Left kidney (tissue), 2 donors: ENCODE data around the gene FBXL16. TPM values are rescaled to one million over a fixed set of nuclear protein-coding genes. Genes with fewer than 3 reads are reported as not detected.
A peak's percentile ranks its signal among the peaks of the same experiment; 100 is the strongest.
"Not testable (repeated sequence)": the region's sequence is repeated elsewhere in the genome, so short reads cannot be mapped to it uniquely, and the experiment has no call there.

Source experiments
- DNase-seq: peaks from one replicate; pipeline ENCODE4 v3.0.0-alpha.2; 2013
- polyA plus RNA-seq: library from polyadenylated mRNA; unstranded; fragments of 120-200 nt; gene quantifications from one replicate; pipeline ENCODE4 v1.2.1, GENCODE V29; 2013; ENCODE audit not compliant: insufficient read length

Gene FBXL16
- polyA plus RNA-seq, 1 donor, result 0.75 TPM

GRCh38 chr16:692356-693108 is 13.1 kb downstream of the FBXL16 start:
- no peak for DNase-seq

DNA sequence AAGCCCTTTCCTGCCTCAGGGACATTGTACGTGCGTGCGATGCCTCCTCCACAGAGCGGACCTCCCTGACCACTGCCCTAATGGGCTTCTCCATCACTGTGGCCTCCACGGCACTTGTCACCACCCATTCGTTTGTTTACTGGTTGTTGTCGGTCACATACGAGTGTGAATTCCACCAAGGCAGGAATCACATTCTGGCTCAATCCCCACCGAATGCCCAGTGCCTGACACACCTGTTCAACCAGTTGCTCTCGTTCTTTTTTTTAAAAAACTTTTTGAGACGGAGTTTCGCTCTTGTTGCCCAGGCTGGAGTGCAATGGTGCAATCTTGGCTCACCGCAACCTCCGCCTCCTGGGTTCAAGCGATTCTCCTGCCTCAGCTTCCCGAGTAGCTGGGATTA is 14.4 kb downstream of the FBXL16 start:
- not testable (repeated sequence) for DNase-seq

DNA sequence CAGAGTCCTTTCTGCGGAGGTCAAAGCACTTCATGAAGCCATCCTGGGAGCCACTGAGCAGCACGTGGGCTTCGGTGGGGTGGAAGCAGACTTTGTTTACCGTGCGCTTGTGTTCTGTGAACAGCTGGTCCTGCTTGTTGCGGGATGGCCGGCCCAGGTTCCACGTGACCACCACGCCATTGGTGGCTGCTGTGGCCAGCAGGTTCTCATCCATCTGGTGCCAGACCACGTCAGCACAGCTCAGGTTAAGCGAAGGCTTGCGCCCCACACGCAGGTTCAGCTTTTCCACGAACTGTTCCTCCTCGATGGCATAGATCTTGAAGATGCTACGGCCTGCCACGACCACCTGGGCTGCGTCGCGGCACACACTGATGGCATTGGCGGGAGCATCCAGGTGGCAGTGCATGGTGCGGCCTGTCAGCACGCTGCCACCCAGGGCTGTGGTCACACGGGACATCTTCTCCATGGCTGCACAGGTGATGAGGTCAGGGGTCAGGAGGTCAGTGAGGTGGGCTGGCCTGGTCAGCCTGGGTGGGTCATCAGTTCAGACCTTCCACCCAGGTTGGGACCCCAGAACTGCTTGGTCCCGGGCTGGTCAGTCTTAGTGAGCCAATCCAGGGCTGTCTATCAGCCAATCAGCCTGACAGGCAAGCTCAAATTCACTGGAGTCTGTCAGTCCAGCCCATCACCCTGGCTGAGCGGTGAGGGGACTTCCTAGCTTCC is 16.3 kb downstream of the FBXL16 start:
- no peak for DNase-seq

- no peak for DNase-seq
Measured at GRCh38 chr16:687499-687898, 18.1 kb downstream of the FBXL16 start.

- no peak for DNase-seq
Measured at GRCh38 chr16:686459-687260, 18.9 kb downstream of the FBXL16 start.

DNA sequence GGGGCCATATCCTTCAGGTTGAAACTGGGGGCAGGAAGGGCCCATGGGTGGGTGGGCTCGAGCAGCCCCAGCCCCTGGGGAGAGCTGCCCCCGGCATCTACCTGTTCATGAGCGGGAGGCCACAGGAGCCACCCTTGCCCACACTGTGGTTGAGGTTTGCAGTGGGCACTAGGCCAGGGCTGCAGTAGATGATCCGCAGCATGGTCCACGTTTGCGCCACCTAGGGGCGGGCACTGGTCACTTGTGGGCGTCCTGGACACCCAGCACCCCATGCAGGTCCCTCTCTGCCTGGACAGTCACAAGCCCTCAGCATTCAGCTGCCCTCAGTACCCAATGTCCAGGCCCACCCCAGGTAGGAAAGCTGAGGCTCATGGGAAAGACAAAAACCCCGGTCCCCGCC is 19.6 kb downstream of the FBXL16 start:
- no peak for DNase-seq

DNA sequence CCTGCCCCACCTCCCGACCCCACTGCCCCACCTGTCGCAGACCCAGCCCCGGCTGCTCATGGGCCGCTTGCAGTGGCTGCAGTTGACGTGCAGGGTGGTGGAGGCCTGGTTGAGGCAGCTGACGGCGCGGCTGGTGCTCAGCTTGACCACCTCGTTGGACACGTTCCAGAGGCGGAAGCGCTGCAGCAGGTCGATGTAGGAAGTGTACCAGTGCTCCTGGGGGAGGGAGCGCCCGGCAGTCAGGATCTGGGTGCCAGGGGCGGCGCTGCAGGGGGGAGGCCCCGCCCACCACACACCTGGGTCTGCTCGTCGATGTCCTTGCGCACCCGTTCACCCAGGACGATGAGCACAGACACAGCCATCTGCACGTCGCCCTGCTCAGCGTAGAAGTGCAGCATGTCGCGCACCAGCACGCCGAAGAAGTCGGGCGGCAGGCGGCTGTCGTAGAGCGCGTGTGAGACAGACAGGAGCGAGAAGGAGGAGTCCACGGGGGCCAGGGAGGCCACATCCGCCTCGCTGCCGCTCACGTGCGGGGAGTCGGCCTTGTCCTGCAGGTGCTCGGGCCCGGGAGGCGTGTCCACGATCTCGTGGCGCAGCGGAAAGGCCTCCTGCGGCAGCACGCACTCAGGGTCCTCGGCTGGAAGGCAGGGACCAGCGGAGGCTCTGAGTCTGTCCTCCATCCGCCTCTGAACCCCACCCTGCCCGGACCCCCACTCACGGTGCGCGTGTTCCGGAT is 20.5 kb downstream of the FBXL16 start:
- DNase-seq, result no peak

DNA sequence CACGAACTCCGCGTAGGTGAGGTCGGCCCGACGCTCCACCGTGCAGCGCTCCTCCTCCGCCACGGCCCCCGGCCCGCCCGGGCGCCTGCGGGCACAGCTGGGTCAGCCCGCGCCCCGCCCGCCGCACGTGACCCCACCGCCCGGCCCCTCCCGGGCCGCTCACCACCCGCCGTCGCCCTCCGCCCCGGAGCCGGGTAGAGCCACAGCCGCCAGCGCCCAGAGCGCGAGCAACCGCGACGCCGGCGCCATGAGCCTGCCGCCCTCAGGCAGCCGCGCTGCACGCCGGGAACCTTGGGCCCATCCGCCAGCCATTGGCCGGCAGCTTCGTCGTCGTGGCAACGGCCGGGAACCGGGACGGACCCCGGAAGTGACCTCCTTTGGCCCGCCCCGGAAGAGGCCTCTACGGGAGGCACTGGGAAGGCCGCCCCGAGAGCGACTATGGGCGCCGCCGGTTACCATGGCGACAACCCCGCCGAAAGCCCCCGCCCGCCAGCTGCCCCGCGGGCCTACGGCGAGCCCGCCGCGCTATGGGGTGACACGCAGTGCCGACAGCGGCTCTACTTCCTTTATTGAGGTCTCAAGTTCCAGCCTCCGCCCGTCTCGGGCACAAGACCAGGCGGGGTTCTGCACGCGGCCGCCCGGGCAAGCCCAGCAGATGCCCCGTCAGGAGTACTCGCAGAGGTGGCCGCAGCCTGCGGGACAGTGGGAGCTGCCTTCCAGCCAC is 21.4 kb downstream of the FBXL16 start, which contains the start of gene JMJD8:
Gene JMJD8, minus strand, starts transcription at position 264 of the 724 bp plus-strand sequence. Its CDS starts 15 bp downstream, at position 249.
- peak; percentile 93 for DNase-seq

- no peak for DNase-seq
Measured at GRCh38 chr16:683396-684070, 22.1 kb downstream of the FBXL16 start.

GRCh38 chr16:682493-683395 is 22.9 kb downstream of the FBXL16 start:
- DNase-seq, result no peak

GRCh38 chr16:681746-682427 is 23.7 kb downstream of the FBXL16 start:
- no peak for DNase-seq

- DNase-seq, result no peak
Measured at GRCh38 chr16:680967-681745, 24.4 kb downstream of the FBXL16 start.

DNA sequence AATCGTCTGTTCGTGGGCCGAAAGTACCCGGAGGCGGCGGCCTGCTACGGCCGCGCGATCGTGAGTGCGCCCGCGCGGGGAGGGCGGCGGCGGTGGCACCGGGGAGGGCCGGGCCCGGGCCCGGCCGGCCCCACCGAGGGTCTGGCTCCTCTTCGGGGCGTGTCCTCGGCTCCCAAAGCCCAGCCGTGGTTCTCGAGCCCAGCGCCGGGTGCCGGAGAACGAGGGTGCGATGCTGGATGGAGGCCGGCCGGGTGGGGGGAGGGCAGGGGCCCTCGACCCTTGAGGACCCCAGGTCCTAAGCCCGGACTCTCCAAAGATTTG is 25.0 kb downstream of the FBXL16 start:
- DNase-seq, result no peak

GRCh38 chr16:679814-680624 is 25.6 kb downstream of the FBXL16 start, which contains the start of gene STUB1:
STUB1 (plus strand) TSS chr16:680410; CDS start chr16:680526, 116 bp downstream.
- peak; percentile 71 for DNase-seq

DNA sequence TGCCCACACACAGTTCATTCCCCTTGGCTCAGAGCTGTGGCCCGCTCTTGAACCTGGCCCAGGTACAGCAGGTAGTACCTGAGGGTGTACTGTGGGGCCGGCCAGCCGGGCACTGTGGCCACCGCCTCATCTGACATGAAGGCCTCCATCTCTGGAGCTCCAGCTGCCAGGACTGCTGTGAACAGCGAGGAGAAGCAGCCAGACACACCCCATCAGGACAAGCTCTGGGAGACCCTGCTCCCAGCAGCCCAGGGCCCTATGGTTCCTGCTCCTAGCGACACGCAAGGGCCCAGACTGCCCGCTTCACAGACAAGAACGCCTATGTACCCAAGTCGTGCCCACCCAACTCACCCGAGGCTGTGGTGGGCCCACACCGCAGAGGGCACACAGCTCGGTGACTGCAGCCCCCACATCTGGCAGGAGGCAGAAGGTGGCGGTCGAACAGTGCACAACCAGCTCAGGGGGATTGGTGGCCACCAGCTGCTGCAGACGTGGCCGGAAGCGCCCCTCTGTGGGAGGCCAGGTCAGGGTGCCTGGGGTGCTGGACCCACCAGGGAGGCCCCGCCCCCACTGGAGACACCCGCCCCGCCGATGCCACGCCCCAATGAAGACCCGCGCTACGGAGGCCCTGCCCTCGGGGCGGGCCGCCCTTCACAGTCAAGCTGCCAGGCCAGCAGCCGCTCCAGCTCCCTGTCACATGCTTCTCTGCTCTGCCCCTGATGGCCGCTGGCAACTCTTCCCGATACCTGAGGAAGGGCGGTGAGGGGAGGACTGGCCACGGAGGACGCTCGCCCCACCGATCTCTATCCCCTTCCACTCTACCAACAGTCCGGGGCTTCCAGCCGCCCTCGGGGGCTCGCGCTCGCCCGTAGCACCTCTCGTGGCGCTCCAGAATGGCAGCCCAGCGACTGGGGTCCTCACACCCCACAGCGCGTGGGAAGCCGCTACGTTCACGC is 26.5 kb downstream of the FBXL16 start:
- DNase-seq, result no peak
